GM21447 (cell line): ENCODE results near the gene PSORS1C2.

Source experiments
- ATAC-seq: cut with Tn5 transposase; IDR thresholded peaks from one replicate; pipeline ENCODE4 v1.9.1; 2021; ENCODE audit not compliant: unreplicated experiment

The PSORS1C2 gene

GRCh38 chr6:31114970-31115849 is 23.7 kb downstream of the PSORS1C2 start:
- no peak for ATAC-seq

DNA sequence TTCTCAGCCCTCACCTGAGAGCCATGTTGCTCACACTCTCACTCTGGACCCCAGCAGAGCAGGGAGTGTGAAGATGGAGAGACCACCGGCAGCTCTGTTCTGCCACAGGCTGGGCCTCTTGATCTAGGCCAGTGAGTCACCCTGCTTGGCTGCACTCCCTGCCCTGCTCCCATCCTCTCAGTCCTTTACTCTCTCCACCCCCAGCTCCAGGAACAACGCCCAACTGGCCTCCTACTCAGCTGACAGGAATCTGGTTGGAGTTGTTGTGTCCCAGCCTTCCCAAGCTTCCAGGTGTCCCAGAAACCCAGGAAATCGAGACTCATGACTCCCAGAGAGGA is 24.4 kb downstream of the PSORS1C2 start, which contains the start of gene PSORS1C1:
TSS of gene PSORS1C1 (plus strand) at position 260 of the 338 bp plus-strand sequence. CDS start 14,833 bp downstream, outside the sequence.
- ATAC-seq: no peak

- ATAC-seq: no peak
Observed at GRCh38 chr6:31113861-31114540, 24.9 kb downstream of the PSORS1C2 start.

DNA sequence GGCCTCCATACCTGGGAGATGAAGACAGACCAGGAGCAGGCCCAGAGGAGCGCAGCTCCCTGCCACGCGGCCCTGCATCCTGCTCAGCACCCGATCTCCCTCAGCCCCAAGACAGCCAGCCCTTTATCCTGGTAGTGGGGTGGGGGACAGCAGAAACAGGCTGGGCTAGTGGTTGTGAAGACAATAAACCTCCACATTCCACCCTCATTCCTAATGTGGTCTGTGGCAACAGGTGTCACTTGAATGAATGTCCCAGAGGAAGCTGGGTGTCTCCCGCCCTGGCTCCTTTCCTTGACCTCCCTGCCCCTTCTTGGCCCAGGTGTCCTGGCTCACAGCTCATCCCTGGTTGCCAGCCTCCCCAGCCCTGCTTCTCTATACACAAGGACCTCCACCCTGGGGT is 26.4 kb downstream of the PSORS1C2 start, which contains the start of gene C6orf15:
TSS of gene C6orf15 (minus strand) at position 98 of the 400 bp plus-strand sequence. CDS start at position 78, 20 bp downstream.
- ATAC-seq: no peak

GRCh38 chr6:31111712-31112111 is 27.2 kb downstream of the PSORS1C2 start:
- ATAC-seq: no peak

- no peak for ATAC-seq
Observed at GRCh38 chr6:31110825-31111582, 27.9 kb downstream of the PSORS1C2 start.

- no peak for ATAC-seq
Observed at GRCh38 chr6:31107052-31107451, 31.8 kb downstream of the PSORS1C2 start.

DNA sequence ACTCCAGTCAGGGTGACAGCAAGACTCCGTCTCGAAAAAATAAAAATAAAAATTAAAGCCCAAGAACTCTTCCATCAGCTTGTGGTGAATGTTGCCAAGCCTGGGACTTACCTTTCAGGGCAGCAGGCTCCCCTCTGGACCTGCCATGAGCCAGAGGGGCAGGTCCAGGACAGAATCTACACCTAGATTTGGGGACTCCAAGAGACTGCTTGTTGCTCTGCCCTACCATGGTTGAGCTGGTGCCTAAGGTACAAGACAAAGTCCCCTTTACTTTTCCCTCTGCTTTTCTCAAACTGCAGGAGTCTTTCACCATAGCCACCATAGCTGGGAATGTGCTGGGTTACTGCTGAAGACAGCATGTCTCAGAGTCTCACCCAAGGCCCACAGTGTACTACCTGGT is 35.7 kb downstream of the PSORS1C2 start:
- ATAC-seq: no peak

- no peak for ATAC-seq
Observed at GRCh38 chr6:31098449-31098938, 40.4 kb downstream of the PSORS1C2 start.

GRCh38 chr6:31096656-31097055 is 42.2 kb downstream of the PSORS1C2 start:
- no peak for ATAC-seq

GRCh38 chr6:31096215-31096614 is 42.7 kb downstream of the PSORS1C2 start:
- no peak for ATAC-seq

GRCh38 chr6:31094389-31094881 is 44.4 kb downstream of the PSORS1C2 start:
- no peak for ATAC-seq

DNA sequence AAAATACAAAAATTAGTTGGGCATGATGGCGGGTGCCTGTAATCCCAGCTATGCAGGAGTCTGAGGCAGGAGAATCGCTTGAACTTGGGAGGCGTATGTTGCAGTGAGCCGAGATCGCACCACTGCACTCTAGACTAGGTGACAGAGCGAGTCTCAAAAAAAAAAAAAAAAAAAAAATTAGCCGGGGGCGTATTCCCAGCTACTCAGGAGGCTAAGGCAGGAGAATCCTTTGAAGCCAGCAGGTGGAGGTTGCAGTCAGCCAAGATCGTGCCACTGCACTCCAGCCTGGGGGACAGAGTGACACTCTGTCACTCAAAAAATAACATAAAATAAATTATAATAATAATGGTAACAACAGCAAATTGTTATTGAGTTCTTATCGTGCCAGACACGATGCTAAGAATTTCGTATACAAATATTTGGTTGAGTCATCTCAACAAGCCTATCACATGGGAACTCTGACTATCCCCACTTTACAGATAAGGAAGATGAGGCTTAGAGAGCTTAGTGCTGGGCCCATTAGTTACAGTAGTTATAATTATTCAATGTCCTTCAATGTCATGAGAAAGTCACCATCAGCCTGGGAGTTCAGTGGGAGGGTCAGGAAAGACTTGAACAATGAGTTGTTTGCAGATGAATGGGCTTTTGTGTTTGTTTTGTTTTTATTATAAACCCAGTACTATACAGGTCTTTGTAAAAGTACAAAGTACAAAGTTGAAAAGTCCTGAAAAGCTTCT is 45.9 kb downstream of the PSORS1C2 start:
- ATAC-seq: no peak

DNA sequence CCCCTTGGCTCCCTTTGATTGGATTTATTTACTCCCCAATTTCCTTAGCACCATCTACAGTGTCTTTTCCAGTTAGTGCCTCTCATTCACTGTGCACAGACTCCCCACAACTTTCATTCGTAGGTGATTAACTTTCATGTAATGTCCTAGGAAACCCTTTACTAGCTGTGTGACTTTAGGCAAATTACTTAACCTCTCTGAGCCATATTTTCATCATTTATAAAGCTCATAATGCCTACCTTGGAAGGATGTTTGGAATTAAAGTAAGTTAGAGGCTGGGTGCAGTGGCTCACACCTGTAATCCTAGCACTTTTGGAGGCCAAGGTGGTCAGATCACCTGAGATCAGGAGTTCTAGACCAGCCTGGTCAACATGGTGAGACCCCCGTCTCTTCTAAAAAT is 46.6 kb downstream of the PSORS1C2 start:
- no peak for ATAC-seq

- ATAC-seq: no peak
Observed at GRCh38 chr6:31091680-31092079, 47.2 kb downstream of the PSORS1C2 start.

- no peak for ATAC-seq
Observed at GRCh38 chr6:31090973-31091364, 47.9 kb downstream of the PSORS1C2 start.

- ATAC-seq: no peak
Observed at GRCh38 chr6:31090275-31090972, 48.4 kb downstream of the PSORS1C2 start.
